GM12891 (cell line): Measurements from ENCODE around the gene PHF8.

Source experiments
- DNase-seq: peaks from one replicate; pipeline ENCODE4 v3.0.0; 2011; ENCODE audit warnings: low spot score; ENCODE audit not compliant: insufficient read length
- FAIRE-seq: peaks from 2 replicates; lab custom pipeline; 2011; peaks lifted over from hg19 to GRCh38; lab: Jason Lieb, UNC
- PAX5 ChIP-seq: IDR thresholded peaks from 2 replicates; pipeline ENCODE4 v1.6.1; 2011; ENCODE audit warnings: low read length, moderate library complexity, mild to moderate bottlenecking; ENCODE audit not compliant: insufficient read depth, severe bottlenecking
- POLR2A ChIP-seq: IDR thresholded peaks from 2 replicates; pipeline ENCODE4 v1.6.1; 2011; ENCODE audit warnings: low read depth, low read length, control low read depth
- POLR2AphosphoS5 ChIP-seq: IDR thresholded peaks from 2 replicates; pipeline ENCODE4 v1.6.1; 2011; ENCODE audit warnings: low read depth, low read length, control low read depth
- POU2F2 ChIP-seq: IDR thresholded peaks from 2 replicates; pipeline ENCODE4 v1.6.1; 2011; ENCODE audit warnings: low read depth, mild to moderate bottlenecking, control low read depth, low read length, moderate library complexity
- SPI1 ChIP-seq: IDR thresholded peaks from 2 replicates; pipeline ENCODE4 v1.6.1; 2011; ENCODE audit warnings: low read depth, low read length, control low read depth
- TAF1 ChIP-seq: IDR thresholded peaks from 2 replicates; pipeline ENCODE4 v1.6.1; 2011; ENCODE audit warnings: low read depth, low read length, control low read depth

Gene PHF8

GRCh38 chrX:54066841-54067240, 22.6 kb upstream of the PHF8 start:
- TF ChIP-seq POU2F2 (no peak), POLR2AphosphoS5 (no peak), TAF1 (no peak), PAX5 (no peak), POLR2A (no peak), SPI1 (no peak)
- FAIRE-seq = no peak
- DNase-seq = no peak

GRCh38 chrX:54064564-54064963, 20.3 kb upstream of the PHF8 start:
- FAIRE-seq (no peak), DNase-seq (no peak)
- no peak for TF ChIP-seq SPI1
- TF ChIP-seq POU2F2 = no peak
- TF ChIP-seq TAF1 = no peak
- no peak for TF ChIP-seq POLR2AphosphoS5
- TF ChIP-seq PAX5 = no peak
- TF ChIP-seq POLR2A = no peak

- FAIRE-seq (no peak), DNase-seq (no peak)
- TF ChIP-seq POLR2AphosphoS5 (no peak), POU2F2 (no peak), PAX5 (no peak), TAF1 (no peak), POLR2A (no peak), SPI1 (no peak)
These were observed 19.1 kb upstream of the PHF8 start for GRCh38 chrX:54063361-54063760.

GRCh38 chrX:54049801-54050200, 5.5 kb upstream of the PHF8 start:
- DNase-seq (no peak), FAIRE-seq (no peak)
- TF ChIP-seq TAF1 = no peak
- no peak for TF ChIP-seq SPI1
- TF ChIP-seq POLR2AphosphoS5 = no peak
- TF ChIP-seq PAX5 = no peak
- TF ChIP-seq POU2F2 = no peak

- FAIRE-seq (no peak), DNase-seq (no peak)
- TF ChIP-seq POLR2AphosphoS5 (no peak), POLR2A (no peak), SPI1 (no peak), TAF1 (no peak), PAX5 (no peak), POU2F2 (no peak)
These were observed 4.1 kb upstream of the PHF8 start for GRCh38 chrX:54048412-54048811.

- DNase-seq = no peak
- no peak for TF ChIP-seq POU2F2
- no peak for TF ChIP-seq POLR2A
- no peak for TF ChIP-seq TAF1
- FAIRE-seq = peak; percentile 16
These were observed 1.4 kb upstream of the PHF8 start for GRCh38 chrX:54045563-54046228.

GRCh38 chrX:54044877-54045338, 635 bp upstream of the PHF8 start:
- FAIRE-seq (no peak), DNase-seq (no peak)
- TF ChIP-seq POLR2A = 0 out of 2 replicates have a peak, but pooled peaks have one; percentile 42
- no peak for TF ChIP-seq TAF1
- TF ChIP-seq SPI1 = no peak
- no peak for TF ChIP-seq POU2F2

- DNase-seq = peak; percentile 14
- FAIRE-seq = peak; percentile 80
- TF ChIP-seq POU2F2 (no peak), TAF1 (no peak), POLR2A (no peak; the same call in 1 of the 2 replicates), POLR2AphosphoS5 (no peak), SPI1 (no peak), PAX5 (no peak)
These were observed 640 bp downstream of the PHF8 start for GRCh38 chrX:54043541-54044125.

- FAIRE-seq (no peak), DNase-seq (no peak)
- no peak for TF ChIP-seq PAX5
- no peak for TF ChIP-seq POU2F2
- no peak for TF ChIP-seq POLR2AphosphoS5
- no peak for TF ChIP-seq SPI1
- TF ChIP-seq TAF1 = no peak
- no peak for TF ChIP-seq POLR2A
These were observed 1.2 kb downstream of the PHF8 start for GRCh38 chrX:54043056-54043455.

- DNase-seq (peak; percentile 13), FAIRE-seq (no peak)
- TF ChIP-seq POLR2A (no peak), PAX5 (no peak), POLR2AphosphoS5 (no peak), SPI1 (no peak), POU2F2 (no peak), TAF1 (no peak)
These were observed 1.7 kb downstream of the PHF8 start for GRCh38 chrX:54042609-54043021.
